HG03457 (cell line): ENCODE measurements around the gene MLLT3.

Source experiments
- ATAC-seq: cut with Tn5 transposase; IDR thresholded peaks from one replicate; pipeline ENCODE4 v1.9.1; 2021; ENCODE audit warnings: moderate number of reproducible peaks; ENCODE audit not compliant: unreplicated experiment

The MLLT3 gene

DNA sequence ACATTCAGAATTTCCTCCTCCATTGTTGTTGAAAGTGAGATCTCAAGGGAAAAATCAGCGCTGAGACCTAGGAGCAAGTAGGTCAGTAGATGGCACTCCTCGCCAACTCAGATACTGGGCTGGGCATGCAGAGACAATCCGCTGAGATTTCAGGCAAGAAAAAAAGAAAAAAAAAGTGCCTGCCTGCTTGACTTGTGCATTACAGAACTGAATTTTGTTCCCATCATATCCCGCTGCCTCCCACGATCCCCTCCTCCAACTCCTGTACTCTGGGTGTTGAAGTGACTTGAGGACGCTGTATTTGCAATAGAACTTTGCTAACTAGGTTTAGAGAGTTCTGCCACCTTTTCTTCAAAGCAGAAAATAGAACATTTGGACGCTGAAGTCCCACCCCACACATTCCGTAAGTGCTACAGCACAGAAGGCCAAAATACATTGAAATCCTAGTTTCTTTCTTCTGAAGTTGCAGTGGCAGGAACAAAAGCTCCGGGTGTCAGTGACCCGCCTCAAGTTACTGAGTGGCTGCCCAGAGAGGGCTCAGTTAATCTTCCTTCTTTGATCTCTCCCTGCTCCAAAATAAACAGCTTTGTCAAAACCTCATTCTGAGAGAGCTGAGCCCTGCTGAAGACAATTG lies 265.8 kb downstream of the MLLT3 start:
- no peak for ATAC-seq

DNA sequence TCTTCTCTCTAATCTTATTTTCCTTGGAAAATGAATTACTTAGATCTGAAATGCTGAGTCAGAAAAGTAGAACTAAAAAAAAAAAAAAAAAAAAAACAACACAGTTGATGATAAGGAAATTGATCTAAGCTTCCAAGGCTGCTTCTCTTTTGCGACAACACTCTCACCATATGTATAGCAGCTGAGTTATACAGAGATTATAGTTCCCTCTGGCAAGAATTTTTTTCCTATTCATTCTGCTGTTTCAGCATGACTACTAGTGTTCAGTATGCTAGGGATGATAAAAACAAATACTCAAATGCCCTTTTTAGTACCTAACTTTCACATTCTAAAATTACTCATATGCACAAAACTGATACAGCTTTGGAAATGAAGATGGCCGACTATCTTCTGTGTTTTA lies 267.3 kb downstream of the MLLT3 start:
- no peak for ATAC-seq

DNA sequence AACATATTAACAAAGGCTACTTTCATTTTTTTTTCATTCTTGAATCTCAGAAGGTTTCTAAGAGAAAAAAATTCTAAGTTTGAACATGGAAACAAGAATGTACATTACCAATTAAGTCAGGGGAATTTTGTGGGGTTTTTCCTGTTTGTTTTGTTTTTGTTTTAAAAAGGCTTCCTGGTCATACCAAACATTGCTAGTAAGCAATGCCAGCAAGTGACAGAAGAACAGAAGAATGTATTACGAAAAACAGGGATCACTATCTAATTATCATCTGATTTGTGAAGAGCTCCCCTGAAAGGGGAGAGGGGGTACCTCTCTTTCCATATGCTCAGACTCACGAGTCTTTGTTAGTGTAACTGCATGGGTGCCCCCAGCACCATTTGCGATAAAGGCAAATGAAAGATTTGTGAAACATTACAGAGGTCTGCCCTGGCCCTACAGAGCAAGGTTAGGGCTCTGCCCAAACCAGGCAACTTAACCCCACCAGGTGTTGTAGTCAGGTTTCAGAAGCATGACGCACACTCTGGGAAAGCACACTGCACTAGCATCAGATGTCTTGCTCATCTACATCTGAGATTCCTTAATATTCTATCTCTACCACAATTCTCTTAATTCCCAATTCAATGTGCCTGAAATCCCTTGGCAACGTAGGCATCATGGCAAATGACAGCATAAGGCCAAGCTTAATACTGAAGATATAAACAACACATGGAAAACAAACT lies 268.2 kb downstream of the MLLT3 start:
- ATAC-seq, result no peak

DNA sequence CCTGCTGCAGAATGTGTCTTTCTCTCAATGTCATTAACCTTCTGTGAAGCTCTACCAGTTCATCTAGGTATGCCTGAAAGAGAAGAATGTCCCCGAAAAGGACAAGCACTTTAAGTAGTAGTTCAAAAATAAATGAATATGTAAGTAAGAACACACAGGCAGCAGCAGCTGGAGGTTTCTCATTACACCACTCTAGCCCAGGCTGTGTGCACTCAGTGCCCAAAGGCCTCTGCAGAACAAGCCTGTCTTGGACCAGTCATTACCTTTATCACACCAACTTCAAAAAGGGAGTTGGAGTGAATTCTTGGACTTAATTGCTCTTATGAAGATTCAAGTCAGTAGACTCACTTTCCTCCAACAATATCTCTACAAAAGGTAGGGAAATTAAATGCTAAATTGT lies 268.8 kb downstream of the MLLT3 start:
- ATAC-seq, result no peak

DNA sequence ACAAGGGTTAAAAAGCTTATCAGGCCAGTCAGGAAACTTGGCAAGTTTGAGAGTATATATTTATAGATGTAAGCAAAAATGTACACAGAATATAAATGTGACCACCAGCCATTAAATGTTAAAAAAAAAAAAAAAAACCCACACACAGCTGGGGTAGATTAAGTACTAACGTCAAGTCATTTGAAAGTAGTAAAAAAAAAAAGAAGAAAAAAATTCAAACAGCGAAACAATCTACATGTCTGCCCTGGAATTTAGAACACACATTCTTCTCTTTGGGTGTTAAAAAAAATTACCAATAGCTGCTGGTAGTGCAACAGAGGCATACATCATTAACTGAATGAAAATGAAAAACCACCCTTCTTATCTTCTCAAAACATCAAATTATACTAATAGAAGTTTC lies 269.7 kb downstream of the MLLT3 start:
- ATAC-seq, result no peak

GRCh38 chr9:20351715-20352114 lies 270.6 kb downstream of the MLLT3 start:
- ATAC-seq, result no peak

- no peak for ATAC-seq
These were observed 272.7 kb downstream of the MLLT3 start for GRCh38 chr9:20349568-20349967.

GRCh38 chr9:20343325-20343724 lies 279.0 kb downstream of the MLLT3 start:
- no peak for ATAC-seq

DNA sequence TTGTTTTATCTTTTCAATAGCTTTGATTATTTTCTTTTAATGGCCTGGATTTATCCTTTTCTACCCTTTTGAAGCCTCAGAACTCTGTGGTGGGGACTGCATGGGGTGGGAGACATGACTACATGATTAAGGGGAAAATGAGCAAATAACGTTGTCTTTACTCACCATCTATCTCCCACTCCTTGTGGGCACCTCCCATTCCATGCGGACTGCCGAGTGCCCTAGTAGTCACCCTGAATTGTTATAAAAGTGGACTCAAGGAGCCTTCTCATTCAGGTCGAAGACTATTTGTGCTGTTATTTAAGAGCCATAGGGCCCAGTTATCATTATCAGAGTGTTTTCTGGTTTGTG lies 281.8 kb downstream of the MLLT3 start:
- no peak for ATAC-seq

DNA sequence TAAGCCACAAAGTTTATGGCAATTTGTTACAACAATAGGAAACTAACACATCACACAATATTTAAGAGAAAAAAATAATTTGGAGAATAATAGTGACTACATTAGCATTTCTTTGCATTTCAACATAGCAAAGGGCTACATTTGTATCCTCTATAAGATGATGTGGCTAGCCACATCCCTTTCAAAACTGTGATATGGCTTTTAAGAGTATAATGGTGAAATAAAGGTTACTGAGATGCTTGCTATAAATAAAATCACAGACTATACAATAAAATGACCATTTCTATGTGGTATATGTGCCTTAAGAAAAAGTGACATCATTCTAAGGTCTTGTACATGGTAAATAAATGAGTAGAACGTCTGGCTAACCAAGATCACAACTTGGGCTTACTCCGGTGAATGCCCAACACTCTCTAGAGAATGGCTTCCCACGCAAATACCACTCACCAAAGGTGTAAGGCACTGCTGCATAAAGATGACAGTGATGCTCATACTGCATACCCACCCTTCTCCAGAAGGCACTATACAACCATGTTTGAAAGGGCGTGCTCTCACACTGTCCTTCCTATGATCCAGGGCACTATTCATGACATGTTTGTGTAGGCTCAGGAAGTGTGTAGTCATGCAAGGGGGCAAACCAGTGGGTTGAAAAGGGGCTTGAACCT lies 286.5 kb downstream of the MLLT3 start:
- ATAC-seq, result no peak

DNA sequence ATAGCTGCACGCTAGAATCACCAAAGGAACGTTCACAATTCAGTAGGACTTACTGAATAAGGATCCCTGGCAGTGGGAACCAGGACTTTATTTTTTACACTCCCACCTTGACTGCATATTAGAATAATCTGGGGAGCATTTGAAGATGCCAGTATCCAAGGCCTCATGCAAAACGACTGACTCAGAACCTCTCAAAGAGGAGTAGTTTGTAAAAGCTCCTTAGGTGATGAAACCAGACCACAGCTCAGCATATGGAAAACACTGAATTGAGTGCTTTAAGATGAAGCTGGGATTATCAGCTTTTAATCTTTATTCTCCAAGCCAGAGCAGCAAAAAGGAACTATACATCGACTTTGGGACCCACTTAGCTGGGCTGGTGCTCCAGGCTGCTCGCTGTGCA lies 288.3 kb downstream of the MLLT3 start:
- ATAC-seq, result no peak

- peak; percentile 70 for ATAC-seq
These were observed 291.1 kb downstream of the MLLT3 start for GRCh38 chr9:20331095-20331685.

DNA sequence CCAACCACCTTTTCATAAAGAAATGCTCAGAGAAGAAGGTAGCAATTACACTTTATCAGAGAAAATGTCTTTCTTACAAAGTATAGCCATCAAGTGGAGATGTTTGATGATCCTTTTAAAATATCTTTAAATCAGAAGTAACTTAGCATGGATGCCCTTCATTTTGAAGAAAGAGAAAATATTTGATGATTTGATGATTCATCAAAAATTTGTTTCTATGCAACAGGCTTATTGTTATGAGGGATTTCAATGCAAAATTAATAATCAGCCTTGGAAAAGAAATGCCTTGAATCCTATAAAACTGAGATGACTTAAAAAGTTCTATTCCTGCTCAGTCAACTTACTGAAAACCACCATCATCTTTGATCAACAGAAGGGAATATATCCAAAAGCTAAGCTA lies 291.6 kb downstream of the MLLT3 start:
- ATAC-seq, result no peak

- ATAC-seq, result no peak
These were observed 295.8 kb downstream of the MLLT3 start for GRCh38 chr9:20326516-20326915.

GRCh38 chr9:20325008-20325407 lies 297.3 kb downstream of the MLLT3 start:
- ATAC-seq, result no peak

DNA sequence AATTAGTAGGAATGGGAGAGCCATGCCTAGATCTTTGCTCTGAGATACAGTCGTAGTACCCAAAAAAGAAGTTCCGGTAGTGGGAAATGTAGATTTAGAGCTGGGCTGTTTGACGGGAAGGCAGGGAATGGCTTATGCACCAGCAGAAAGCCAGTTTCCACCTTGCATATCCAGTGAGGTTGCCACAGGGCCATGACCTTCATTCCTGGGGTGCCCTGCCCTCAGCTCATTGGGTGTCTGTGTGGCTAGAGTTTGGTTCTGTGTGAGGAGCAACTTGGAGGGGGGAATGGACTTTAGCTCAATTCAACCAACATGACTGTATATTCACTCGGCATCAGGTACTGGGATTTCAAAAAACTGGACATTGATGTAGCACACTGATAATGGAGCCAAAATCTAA lies 300.1 kb downstream of the MLLT3 start:
- no peak for ATAC-seq

DNA sequence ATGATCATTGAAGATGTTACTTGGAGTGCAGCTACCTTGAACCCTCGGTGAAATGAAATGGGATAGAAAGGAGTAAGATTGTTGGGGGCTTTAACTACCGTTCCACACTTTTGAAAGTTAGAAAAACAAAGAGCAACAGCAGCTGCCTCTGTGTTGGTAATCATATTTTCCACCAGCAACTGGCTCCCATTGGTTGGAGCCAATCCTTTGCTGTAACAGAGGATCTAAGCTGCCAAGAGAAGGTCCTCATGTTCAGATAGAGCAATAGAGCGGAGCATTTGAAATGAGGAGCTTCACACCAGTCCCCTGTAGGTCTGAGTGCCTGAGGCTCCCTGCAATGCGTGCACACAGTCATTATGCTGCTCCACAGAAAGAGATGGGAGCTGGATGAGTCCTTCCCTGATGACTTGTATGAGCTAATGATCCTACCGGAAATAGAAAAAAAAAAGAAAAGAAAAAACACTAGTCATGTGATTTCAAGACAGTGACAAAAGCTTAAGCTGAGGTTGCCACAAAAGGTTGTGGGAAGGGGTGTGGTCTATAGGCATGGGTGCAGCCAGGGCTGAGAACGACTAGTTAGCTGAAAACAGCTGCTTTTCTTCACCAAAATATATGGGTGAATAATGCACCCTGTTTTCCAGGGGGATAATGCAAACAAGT lies 300.7 kb downstream of the MLLT3 start:
- ATAC-seq, result no peak

- ATAC-seq, result no peak
These were observed 301.4 kb downstream of the MLLT3 start for GRCh38 chr9:20320921-20321320.

GRCh38 chr9:20319641-20320337 lies 302.5 kb downstream of the MLLT3 start:
- ATAC-seq, result no peak

DNA sequence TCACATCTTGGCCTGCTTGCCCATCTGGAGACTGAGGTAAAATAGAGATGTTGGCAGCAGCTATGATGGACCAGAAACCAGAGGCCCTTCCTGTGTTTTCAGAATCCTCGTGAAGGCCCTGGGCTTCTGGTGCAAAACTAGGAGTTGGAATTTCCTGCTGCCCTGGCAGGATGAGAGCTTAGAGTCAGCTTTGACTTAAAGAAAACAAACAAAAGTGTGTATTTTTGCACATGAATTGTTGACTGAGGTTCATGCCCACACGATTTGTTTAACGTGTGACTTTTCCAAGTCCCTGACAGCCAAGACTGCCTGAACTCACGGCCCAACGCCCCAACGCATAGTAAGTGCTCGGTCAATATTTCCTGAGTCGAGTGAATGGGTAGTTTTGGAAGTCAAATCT lies 303.1 kb downstream of the MLLT3 start:
- ATAC-seq, result no peak

GRCh38 chr9:20317701-20318100 lies 304.6 kb downstream of the MLLT3 start:
- no peak for ATAC-seq
